VCaP (cell line): ENCODE results near the gene FANCL.
"Not testable (repeated sequence)": the region's sequence is repeated elsewhere in the genome, so short reads cannot be mapped to it uniquely, and the experiment has no call there.

ENCODE experiments used
- H3K27ac ChIP-seq: fragments of 450-650 bp; 2 replicates; pipeline ENCODE4 v1.5.1; 2017
- TF ChIP-seq, protein P1 (sequence below): fragments of 450-650 bp; conservative IDR thresholded peaks from 2 replicates; pipeline ENCODE4 v1.5.1; 2017; ENCODE audit warnings: mild to moderate bottlenecking, moderate library complexity

FANCL gene

DNA sequence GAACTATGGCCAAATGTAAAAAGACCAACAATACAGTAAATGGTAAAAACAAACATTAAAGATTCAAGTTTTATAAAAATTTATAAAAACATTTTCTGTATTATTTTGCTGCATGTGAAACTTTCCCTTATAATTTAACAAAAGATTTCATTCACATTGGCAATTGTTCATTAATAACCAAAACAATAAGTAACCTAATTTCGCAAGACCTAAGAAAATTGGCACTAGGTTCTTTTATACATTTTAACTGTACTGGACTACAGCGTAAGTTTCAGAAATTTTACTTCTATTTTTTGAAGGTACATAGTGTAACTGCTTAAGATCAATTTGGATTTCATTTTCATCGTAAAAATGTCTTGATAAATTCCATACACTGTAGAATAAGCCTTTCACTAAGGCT, 77.2 kb downstream of the FANCL start:
- H3K27ac ChIP-seq, result no peak overlapping the region
- TF ChIP-seq, protein P1, sequence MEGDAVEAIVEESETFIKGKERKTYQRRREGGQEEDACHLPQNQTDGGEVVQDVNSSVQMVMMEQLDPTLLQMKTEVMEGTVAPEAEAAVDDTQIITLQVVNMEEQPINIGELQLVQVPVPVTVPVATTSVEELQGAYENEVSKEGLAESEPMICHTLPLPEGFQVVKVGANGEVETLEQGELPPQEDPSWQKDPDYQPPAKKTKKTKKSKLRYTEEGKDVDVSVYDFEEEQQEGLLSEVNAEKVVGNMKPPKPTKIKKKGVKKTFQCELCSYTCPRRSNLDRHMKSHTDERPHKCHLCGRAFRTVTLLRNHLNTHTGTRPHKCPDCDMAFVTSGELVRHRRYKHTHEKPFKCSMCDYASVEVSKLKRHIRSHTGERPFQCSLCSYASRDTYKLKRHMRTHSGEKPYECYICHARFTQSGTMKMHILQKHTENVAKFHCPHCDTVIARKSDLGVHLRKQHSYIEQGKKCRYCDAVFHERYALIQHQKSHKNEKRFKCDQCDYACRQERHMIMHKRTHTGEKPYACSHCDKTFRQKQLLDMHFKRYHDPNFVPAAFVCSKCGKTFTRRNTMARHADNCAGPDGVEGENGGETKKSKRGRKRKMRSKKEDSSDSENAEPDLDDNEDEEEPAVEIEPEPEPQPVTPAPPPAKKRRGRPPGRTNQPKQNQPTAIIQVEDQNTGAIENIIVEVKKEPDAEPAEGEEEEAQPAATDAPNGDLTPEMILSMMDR, result no peak

DNA sequence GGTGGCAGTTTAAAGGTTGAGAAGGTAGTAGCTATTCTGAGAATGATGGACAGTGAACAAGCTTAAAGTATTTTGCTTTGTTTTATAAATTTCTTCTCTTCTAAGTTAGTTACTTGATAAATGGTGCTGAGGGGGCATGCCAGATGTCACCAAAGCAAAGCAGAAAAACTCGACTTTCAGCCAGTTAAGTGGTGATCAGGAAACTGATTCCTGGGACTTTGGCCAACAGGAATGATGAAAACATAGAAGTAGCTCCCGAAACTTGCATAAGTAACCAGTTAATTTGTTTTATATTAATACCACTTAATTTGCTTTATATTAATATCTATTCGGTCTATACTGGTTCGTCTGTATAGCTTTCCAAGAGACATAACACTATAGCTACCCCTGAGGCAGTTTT, 82.6 kb downstream of the FANCL start:
- TF ChIP-seq, protein P1, result no peak
- no peak overlapping the region for H3K27ac ChIP-seq

DNA sequence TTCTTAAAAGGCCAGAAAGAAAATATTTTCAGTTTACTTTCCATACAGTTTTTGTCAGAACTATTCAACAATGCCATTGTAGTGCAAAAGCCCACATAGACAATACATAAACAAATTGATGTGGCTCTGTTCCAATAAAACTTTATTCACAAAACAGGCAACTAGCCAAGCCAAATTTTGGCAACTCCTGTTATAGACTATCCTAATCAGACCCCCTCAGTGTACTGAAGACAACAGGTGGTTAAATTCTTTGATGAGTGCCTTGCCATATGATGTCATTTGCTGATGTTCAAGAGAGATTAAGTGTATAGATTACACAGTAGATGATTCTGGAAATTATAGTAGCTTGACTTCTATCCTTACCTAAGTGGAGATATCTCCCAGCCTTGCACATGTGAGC, 83.4 kb downstream of the FANCL start:
- TF ChIP-seq, protein P1, result no peak

DNA sequence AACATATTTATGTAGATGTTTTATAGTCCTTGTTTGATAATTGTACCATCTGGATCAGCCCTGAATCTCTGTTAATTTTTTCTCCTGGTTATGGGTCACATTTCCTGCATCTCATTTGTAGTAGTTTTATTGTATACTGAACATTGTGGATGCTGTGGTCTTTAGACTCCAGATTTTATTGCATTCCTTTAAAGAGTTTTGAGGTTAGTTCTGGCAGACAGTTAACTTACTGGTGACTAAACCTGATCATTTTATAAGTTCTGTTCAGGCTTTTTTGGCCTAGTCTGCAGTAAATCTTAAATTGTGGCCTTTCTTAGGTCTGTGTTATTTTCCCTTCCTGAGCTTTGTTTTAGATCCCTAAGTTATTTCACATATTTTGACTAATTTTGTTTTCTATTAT, 84.3 kb downstream of the FANCL start:
- TF ChIP-seq, protein P1, result no peak
- H3K27ac ChIP-seq, result no peak overlapping the region

More for the DNA sequence above, 83.4 kb downstream of the FANCL start:
- H3K27ac ChIP-seq, result no peak overlapping the region

DNA sequence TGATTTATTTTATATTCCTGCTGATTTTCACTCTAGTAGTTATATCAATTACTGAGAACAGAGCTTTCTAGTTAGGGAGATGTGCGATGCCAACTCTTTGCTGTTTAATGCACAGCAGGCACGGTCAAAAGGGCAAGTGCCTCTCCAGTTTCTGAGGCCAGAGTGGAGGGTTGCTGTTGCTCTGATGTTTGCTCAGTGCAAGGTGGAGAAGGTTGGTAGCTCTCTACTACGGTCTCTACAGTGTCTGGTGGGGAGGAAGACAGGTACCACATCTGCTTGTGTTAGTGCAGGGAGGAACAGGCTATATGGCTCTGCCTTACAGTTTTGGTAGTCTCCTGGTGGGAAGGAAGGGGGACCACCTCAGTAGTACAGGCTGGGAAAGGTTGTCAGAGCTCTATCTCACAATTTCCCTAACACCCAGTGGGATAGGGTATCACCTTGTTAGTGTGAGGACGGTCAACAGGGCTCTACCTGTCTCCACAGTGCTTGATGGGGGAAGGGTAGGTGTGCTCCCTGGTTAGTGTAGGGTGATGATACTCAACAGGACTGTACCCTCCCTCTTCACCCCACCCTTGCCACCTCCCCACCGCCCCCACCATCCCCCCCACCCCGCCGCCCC, 85.9 kb downstream of the FANCL start:
- H3K27ac ChIP-seq, result no peak overlapping the region

DNA sequence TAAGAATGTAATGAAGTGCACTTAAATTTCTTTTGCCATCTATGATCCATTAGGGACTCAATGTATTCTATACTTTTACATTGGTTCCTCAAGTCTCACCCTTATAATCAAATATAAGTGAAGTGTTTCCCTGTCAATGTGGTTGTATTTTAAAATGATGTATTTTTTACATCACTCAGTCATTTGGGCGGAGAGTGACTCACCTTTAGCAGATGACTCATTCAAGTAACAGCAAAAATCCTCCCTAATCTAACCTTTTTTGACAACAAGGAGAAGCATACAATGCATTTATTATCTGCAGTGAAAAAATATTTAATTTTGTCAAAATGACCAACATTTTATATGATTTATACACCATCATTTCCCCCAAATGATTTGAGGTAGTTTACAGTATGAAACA, 94.4 kb downstream of the FANCL start:
- TF ChIP-seq, protein P1, result no peak
- H3K27ac ChIP-seq, result no peak overlapping the region

More for the DNA sequence above, 85.9 kb downstream of the FANCL start:
- TF ChIP-seq, protein P1, result no peak

DNA sequence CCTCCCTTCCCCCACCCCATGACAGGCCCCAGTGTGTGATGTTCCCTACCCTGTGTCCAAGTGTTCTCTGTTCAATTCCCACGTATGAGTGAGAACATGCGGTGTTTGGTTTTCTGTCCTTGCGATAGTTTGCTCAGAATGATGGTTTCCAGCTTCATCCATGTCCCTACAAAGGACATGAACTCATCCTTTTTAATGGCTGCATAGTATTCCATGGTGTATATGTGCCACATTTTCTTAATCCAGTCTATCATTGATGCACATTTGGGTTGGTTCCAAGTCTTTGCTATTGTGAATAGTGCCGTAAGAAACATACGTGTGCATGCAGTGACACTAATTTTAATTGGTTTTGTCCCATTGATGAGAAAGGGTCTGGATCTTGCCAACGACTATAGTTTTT, 95.4 kb downstream of the FANCL start:
- H3K27ac ChIP-seq, result not testable (repeated sequence)

DNA sequence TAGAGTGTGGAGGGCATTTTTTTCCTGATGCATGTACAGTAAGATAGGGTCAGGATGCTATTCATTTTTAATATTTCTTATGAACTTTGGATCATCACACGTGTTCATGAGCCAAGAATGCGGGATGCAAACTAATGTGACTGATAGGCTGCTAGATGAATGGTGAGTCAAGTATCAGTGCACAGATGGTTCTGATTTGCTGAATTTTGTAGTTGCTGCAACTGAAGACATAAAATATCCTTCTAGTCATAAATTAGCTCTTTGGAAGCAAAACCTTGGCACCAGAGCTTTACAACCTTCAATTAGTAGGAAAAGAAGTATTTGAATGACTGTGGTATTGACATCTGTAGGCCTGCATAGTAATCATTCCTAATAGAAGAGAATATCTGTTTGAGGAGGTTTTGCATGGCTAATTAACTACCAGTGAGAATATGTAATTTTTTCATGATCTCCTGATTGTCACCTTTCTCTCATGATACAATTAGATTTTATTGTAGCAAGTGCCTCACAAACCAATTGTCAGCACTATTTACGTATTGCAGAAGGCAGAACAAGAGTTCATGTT, 100.5 kb downstream of the FANCL start:
- H3K27ac ChIP-seq, result no peak overlapping the region
- TF ChIP-seq, protein P1, result no peak
